Calu3 (cell line): ENCODE results near the gene B3GLCT. TPM values are rescaled to one million over a fixed set of nuclear protein-coding genes. Genes with fewer than 3 reads are reported as not detected.

Experiments
- BruUV-seq: library from RNA; stranded (reverse); fragments of 400-500 nt; replicated peaks from 2 replicates; lab custom pipeline; 2021; lab: Mats Ljungman, UMichigan
- CTCF ChIA-PET: fragments of 300-600 bp; sonication (Branson Sonifier 250); formaldehyde crosslinking; loops from one replicate; lab custom pipeline; 2022; ENCODE audit warnings: antibody characterized with exemption; lab: Charles Lee
- DNase-seq: peaks from one replicate; pipeline ENCODE4 v3.0.0; 2022
- H3K27ac Mint-ChIP-seq: one replicate; pipeline ENCODE4 v1.8.0; 2022; ENCODE audit warnings: mixed read lengths; ENCODE audit not compliant: unreplicated experiment
- H3K27me3 Mint-ChIP-seq: one replicate; pipeline ENCODE4 v1.8.0; 2022; ENCODE audit warnings: mixed read lengths; ENCODE audit not compliant: unreplicated experiment
- H3K36me3 Mint-ChIP-seq: one replicate; pipeline ENCODE4 v1.8.0; 2022; ENCODE audit warnings: mild to moderate bottlenecking, moderate library complexity, mixed read lengths; ENCODE audit not compliant: insufficient read depth, unreplicated experiment
- H3K4me1 Mint-ChIP-seq: one replicate; pipeline ENCODE4 v1.8.0; 2022; ENCODE audit warnings: mild to moderate bottlenecking, low read depth, mixed read lengths; ENCODE audit not compliant: unreplicated experiment
- H3K4me3 Mint-ChIP-seq: one replicate; pipeline ENCODE4 v1.8.0; 2022; ENCODE audit warnings: mild to moderate bottlenecking, low read depth, moderate library complexity, mixed read lengths; ENCODE audit not compliant: unreplicated experiment
- H3K9me3 Mint-ChIP-seq: one replicate; pipeline ENCODE4 v1.8.0; 2022; ENCODE audit warnings: low read depth, mixed read lengths; ENCODE audit not compliant: unreplicated experiment
- intact Hi-C: fragments of 100-400 bp; cut with micrococcal nuclease; formaldehyde crosslinking; loops from one replicate; pipeline ENCODE4 v1.10.0; 2022; ENCODE audit not compliant: unreplicated experiment
- total RNA-seq: library from RNA; stranded (reverse); gene quantifications from 2 replicates; pipeline ENCODE4 v1.2.3, GENCODE V29; 2022
- TF ChIP-seq, protein P1 (sequence below): fragments of 200-600 bp; IDR thresholded peaks from one replicate; pipeline ENCODE4 v1.8.0; 2022; ENCODE audit warnings: antibody characterized with exemption; ENCODE audit not compliant: unreplicated experiment

B3GLCT gene
- total RNA-seq, 1 experiment from 2014 or later, result 5.1 TPM

DNA sequence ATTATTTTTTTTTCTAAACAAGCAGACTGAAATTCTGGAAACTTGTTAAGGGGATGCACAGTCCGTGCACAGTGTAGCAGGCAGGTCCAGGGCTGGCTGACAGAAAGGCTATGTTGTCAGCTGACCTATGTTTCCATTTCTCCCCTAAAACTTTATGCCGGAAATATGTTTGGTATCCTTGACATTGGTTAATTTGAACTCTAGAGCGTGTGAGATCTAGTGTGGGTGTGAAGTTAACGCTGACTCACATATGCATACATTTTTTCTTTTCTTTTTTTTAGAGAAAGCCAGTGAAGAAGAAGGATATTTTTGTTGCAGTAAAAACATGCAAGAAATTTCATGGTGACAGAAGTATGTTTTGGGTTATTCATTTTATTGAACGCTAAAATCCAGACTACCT lies 76.6 kb downstream of the B3GLCT start:
- no peaks in the 10 kb centered on the region for H3K4me1 Mint-ChIP-seq
- intact Hi-C loops, result no loop called here

DNA sequence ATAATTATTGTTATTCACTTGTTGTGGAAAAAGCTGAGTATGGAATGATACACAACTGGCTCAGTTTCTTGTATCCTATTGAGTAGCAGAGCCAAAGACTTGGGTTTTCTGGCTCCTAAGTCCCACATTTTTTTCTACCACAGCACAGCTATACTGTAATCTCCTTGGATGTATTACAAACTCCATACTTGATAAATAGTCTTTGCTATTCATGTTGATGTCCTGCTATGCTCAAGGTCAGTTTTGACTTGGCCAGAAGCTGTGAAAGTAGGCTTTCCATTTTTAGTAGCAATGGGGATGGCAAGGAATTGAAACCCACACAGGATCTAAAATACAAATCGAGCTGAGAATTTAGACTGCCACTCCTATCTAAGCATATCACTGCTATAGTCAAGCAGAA lies 79.1 kb downstream of the B3GLCT start:
- intact Hi-C loops, result no loop called here
- H3K9me3 Mint-ChIP-seq, result no peaks in the 10 kb centered on the region
- no peak overlapping the region for H3K27ac Mint-ChIP-seq
- no peaks in the 10 kb centered on the region for H3K4me1 Mint-ChIP-seq
- H3K27me3 Mint-ChIP-seq, result no peaks in the 10 kb centered on the region
- TF ChIP-seq, protein P1, sequence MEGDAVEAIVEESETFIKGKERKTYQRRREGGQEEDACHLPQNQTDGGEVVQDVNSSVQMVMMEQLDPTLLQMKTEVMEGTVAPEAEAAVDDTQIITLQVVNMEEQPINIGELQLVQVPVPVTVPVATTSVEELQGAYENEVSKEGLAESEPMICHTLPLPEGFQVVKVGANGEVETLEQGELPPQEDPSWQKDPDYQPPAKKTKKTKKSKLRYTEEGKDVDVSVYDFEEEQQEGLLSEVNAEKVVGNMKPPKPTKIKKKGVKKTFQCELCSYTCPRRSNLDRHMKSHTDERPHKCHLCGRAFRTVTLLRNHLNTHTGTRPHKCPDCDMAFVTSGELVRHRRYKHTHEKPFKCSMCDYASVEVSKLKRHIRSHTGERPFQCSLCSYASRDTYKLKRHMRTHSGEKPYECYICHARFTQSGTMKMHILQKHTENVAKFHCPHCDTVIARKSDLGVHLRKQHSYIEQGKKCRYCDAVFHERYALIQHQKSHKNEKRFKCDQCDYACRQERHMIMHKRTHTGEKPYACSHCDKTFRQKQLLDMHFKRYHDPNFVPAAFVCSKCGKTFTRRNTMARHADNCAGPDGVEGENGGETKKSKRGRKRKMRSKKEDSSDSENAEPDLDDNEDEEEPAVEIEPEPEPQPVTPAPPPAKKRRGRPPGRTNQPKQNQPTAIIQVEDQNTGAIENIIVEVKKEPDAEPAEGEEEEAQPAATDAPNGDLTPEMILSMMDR, result no peak
- BruUV-seq, result no TSS peak
- no peak overlapping the region for H3K4me3 Mint-ChIP-seq
- no peaks in the 10 kb centered on the region for H3K36me3 Mint-ChIP-seq
- no peak for DNase-seq
- CTCF ChIA-PET, result no interaction called here

More for the DNA sequence above, 76.6 kb downstream of the B3GLCT start:
- CTCF ChIA-PET, result no interaction called here
- no peak for DNase-seq
- no peak overlapping the region for H3K4me3 Mint-ChIP-seq
- no peaks in the 10 kb centered on the region for H3K9me3 Mint-ChIP-seq
- TF ChIP-seq, protein P1, result no peak
- BruUV-seq, result no TSS peak
- no peak overlapping the region for H3K27ac Mint-ChIP-seq
- no peaks in the 10 kb centered on the region for H3K27me3 Mint-ChIP-seq
- no peaks in the 10 kb centered on the region for H3K36me3 Mint-ChIP-seq

DNA sequence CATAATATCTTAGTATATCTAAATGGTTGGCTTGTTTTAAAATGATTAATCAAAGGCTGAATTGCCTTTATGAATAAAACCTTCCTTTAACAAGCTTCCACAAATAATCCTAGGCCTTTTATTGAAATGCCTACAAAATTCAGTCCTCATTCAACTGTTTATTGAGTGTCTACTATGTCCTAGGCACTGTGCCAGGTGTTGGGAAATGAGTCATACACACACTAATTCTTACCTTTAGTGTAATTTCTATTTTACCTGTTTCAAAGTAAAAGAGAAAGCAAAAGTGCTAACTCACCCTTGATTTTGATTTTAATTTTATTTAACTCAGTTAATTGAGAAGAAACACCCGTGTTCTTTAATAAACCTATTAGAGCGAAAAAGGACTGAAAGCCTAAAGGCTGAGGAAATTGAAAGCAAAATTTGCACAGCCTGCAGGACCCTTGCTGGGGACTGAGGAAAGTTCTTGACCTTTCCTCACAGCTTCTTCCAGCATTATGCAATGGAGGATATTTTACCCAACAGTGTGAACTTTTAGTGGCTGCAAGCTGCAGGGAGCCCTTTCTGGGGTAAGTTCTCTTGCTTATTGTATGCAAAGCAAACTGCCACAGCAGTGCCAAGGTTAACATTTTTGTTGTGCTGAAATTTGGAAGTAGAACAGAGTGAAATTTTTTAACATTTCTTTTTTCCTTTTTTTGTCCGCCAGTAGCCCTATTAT lies 83.1 kb downstream of the B3GLCT start:
- Mint-ChIP-seq H3K9me3 (no peaks in the 10 kb centered on the region), H3K27ac (no peak overlapping the region), H3K4me1 (no peaks in the 10 kb centered on the region), H3K36me3 (no peaks in the 10 kb centered on the region), H3K4me3 (no peak overlapping the region), H3K27me3 (no peaks in the 10 kb centered on the region)
- TF ChIP-seq, protein P1, result no peak
- CTCF ChIA-PET, result no interaction called here
- no TSS peak for BruUV-seq
- no peak for DNase-seq
- intact Hi-C loops, result no loop called here

DNA sequence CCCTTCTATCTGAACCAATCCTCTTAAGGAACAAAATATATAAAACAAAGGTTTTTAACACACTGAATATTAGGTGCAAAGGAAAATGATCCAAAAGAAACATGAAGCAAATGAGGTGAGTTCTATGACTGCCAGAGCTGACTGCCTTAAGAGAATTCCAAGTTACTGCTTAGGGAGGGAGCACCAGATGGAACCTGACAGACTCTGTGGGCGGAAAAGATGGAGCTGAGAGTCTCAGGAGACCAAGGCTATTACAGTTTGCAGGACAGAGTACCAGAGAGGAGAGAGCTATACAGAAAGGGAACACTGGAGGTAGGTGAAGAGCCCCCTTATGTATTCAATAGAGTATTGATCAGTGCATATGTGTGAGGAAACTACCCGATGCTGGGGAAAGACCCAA lies 87.2 kb downstream of the B3GLCT start:
- DNase-seq, result no peak
- BruUV-seq, result no TSS peak
- Mint-ChIP-seq H3K9me3 (no peaks in the 10 kb centered on the region), H3K36me3 (no peaks in the 10 kb centered on the region), H3K27ac (no peak overlapping the region), H3K27me3 (no peaks in the 10 kb centered on the region), H3K4me1 (no peaks in the 10 kb centered on the region), H3K4me3 (no peak overlapping the region)
- TF ChIP-seq, protein P1, result no peak
- CTCF ChIA-PET, result no interaction called here
- intact Hi-C loops, result no loop called here
